ENCODE results near the gene TPI1.
"Not testable (repeated sequence)": the region's sequence is repeated elsewhere in the genome, so short reads cannot be mapped to it uniquely, and the experiment has no call there.

The TPI1 gene

DNA sequence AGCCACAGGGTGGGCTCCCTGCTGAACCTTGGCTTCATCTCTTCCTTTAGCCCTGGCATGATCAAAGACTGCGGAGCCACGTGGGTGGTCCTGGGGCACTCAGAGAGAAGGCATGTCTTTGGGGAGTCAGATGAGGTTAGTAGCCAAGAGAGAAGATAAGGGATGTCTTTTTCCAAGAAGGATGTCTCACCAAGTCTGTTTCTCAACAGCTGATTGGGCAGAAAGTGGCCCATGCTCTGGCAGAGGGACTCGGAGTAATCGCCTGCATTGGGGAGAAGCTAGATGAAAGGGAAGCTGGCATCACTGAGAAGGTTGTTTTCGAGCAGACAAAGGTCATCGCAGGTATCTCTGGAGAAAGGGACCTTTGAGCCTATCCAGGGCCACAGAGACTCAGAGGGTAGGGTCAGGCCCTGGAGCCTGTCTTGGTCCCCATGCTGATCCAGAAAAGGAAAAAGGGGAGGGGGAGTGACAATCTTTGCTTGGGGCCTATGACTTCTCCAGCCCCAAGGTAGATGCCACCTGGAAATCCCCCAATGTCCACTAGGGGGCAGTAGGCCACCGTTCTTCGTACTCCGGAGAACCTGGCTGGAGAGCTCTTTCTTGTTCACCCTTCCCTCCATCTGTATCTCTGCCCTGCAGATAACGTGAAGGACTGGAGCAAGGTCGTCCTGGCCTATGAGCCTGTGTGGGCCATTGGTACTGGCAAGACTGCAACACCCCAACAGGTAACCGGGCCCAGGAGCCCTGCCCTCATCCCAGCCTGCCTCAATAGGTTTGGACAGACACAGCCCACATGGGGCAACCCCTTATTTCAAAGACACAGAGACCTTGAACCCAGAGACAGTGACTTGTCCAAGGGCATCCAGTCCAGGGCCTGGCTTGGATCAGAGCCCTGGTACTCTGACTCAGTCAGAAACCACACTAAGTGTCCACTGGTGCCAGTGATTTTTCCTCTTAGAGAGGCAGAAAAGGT, 2.0 kb downstream of the TPI1 start:
- no peak for FAIRE-seq

DNA sequence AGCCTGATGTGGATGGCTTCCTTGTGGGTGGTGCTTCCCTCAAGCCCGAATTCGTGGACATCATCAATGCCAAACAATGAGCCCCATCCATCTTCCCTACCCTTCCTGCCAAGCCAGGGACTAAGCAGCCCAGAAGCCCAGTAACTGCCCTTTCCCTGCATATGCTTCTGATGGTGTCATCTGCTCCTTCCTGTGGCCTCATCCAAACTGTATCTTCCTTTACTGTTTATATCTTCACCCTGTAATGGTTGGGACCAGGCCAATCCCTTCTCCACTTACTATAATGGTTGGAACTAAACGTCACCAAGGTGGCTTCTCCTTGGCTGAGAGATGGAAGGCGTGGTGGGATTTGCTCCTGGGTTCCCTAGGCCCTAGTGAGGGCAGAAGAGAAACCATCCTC, 3.0 kb downstream of the TPI1 start:
- FAIRE-seq, result not testable (repeated sequence)

- no peak for FAIRE-seq
These were observed 4.0 kb downstream of the TPI1 start for GRCh38 chr12:6871052-6871957.

DNA sequence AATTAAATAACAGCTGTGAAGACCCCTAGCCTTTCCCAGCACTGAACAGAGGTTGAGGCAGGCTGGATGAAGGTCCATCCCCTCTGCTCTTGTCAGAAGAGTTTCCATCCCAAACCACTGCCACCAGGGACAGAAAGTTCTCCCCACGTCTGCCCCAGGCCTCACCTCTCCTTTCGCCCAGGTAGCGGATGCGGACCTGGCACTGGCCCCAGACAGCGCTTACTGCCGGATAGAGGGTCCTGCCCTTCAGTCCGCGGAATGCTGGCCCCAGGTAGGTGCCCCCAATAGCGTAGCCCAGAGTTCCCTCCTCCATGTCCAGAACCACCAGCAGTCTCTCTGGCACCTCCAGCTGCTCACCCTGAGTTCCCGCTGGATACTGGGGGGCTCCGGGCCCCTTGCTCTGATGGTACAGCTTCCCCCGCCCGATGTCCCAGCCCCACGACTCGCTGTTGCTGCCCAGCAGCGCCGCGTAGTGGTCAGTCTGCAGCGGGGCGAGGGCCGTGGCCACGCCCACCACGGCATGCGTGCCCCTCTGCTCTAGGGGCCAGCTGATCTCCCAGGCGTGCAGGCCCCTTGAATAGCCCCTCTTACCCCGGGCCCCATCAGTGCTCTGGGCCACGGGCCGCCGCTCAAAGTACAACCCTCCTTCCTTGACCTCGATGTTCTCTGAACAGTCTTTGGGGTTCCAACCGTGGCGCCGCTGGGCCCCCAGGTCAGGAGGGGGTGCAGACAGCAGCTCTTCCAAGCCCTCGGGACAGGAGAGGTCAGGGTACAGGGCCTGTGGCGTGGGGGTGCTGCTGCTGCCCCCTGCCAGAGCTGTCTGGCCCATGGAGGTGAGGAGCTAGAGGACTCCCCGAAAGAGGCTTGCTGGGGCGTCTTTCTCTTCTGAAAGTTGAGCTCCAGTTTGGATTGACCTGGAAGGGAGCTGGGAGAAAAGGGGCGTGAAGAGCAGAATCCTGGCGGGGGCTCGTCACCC, 5.0 kb downstream of the TPI1 start:
- no peak for FAIRE-seq

DNA sequence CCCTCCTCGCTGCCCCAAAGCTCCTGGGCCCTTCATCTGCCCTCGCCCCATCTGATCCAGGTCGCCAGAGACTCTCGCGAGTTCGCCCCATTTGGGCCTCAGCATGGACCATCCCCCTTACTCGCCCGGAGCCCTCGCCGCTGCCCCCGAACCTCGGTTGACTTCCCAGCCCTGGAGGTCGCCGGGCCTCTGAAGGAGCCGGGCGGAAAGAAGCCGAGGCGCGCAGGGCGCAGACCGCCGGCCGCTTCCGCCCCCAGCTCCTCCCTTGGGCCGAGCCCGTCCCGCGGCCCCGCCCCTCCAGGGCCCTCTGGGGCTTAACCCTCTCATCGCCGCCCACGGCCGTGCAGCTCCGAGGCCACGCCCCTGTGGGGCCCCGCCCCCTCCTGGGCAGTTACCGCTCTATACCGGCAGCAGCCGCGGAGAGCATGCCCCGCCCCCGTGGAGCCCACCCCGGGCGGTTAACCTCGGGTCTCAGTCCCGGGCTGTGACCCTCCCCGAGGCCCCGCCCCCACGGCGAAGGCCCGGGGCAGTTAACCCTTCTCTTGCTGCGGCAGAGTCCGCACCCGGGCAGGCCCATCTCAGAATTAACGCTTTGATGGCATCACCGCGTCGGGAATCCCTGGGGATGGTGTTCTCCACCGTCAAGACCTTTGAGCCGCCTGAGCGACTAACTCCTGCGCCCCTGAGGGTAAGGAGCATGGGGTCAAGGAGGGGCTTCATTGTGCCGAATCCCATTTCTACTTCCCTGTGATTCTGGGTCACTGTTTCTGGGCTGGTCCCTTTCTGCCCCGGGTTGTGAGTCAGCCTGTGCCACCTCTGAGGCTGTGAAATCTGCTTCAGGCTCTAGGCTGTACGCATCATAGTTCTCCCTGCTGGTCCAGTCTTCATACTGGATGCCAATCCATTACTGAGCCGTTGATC, 6.0 kb downstream of the TPI1 start, which contains the start of gene SPSB2:
Gene SPSB2 (minus strand): TSS at position 210 of the 921 bp plus-strand sequence. CDS start 402 bp downstream, outside the sequence.
- no peak for FAIRE-seq

- not testable (repeated sequence) for FAIRE-seq
These were observed 6.7 kb downstream of the TPI1 start for GRCh38 chr12:6874015-6874368.

GRCh38 chr12:6879824-6880223, 12.5 kb downstream of the TPI1 start:
- FAIRE-seq, result not testable (repeated sequence)

GRCh38 chr12:6883252-6883651, 15.9 kb downstream of the TPI1 start:
- no peak for FAIRE-seq

GRCh38 chr12:6883683-6884082, 16.4 kb downstream of the TPI1 start:
- FAIRE-seq, result no peak

DNA sequence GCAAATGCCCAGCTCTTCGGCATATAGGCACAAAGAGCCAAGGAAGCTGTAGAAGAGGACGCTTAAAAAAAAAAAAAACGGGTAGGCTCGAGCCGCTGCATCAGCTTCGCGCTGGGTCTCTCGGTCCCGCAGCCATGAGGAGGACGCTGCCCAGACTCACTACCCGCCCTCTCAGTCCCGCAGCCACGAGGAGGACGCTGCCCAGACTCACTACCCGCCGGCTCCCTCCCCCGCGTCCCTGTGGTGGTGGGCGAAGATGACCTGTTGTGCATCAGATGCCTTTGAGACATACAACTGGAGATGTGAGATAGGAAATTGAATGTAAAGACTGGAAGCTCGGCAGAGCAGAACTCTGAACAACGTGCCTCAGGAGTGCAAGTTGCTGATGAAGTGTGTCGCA, 17.2 kb downstream of the TPI1 start:
- FAIRE-seq, result no peak

DNA sequence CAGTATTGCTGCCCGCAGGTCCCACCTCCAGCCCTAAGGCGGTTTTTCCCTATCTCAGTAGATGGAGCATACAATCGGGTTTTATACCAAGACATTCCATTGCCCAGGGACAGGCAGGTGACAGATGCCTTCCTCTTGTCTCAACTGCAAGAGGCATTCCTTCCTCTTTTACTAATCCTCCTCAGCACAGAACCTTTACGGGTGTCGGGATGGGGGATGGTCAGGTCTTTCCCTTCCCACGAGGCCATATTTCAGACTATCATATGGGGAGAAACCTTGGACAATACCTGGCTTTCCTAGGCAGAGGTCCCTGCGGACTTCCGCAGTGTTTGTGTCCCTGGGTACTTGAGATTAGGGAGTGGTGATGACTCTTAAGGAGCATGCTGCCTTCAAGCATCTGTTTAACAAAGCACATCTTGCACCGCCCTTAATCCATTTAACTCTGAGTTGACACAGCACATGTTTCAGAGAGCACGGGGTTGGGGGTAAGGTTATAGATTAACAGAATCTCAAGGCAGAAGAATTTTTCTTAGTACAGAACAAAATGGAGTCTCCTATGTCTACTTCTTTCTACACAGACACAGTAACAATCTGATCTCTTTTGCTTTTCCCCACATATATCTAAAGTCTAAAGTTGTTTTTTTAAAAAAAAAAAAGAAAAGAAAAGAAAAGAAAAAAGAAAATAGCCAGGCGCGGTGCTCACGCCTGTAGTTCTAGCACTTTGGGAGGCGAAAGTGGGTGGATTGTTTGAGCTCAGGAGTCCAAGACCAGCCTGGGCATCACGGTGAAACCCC, 19.1 kb downstream of the TPI1 start:
- not testable (repeated sequence) for FAIRE-seq

DNA sequence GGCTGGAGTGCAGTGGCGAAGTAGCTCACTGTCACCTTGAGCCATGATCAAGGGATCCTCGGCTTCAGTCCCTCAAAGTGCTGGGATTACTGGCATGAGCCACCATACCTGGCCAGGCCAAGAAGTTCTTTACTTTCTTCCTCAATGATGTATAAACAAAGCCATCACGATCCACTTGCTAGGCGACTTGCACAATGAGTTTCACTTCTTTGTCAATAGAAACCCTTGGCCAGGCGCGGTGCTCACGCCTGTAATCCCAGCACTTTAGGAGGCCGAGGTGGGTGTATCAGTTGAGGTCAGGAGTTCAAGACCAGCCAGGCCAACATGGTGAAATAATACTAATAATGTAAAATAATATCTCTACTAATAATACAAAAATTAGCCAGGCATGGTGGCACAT, 20.1 kb downstream of the TPI1 start:
- no peak for FAIRE-seq

- no peak for FAIRE-seq
These were observed 21.0 kb downstream of the TPI1 start for GRCh38 chr12:6888360-6888759.

GRCh38 chr12:6888794-6889193, 21.5 kb downstream of the TPI1 start:
- FAIRE-seq, result not testable (repeated sequence)

- not testable (repeated sequence) for FAIRE-seq
These were observed 22.6 kb downstream of the TPI1 start for GRCh38 chr12:6889775-6890573.

DNA sequence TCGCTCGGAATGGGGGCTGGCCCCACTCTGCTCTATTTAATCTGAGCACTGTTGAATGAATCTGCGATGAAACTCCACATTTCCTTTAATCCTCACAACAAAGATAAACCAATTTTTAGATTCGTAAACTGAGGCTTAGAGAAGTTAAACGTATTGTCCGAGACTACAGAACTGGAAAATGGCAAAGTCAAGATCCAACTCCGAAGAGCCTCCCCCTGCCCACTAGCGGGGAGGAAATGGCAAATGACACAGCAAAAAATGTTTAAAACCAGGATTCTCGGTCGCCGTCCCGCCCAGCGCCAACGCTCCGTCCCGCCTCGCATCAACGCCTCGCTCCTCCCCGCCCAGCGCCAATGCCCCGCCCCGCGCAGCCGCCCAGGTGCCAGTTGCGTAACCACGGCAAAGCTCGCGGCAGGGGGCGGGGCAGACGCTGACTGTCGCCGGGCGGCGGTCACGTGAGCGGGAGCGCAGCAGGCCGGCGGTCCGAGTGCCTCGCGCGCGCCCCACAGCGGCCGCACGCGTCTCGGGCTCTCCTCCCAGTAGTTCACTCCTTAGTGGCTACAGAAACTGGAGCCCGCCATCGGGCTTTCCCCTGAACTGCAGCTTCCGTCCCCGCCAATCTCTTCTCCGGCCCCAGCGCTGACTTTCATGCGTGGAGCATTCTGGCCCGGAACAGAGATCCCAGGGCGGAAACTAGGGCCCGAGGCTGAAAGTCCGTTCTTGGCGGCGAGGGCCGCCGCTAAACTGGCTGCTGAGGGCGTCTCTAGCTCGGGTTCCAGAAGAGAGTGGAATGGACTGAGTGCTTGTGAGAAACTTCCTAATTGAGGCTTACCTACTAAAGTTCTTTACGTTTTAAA, 23.7 kb downstream of the TPI1 start:
- peak; percentile 68 for FAIRE-seq

GRCh38 chr12:6891646-6892001, 24.3 kb downstream of the TPI1 start:
- FAIRE-seq, result no peak

DNA sequence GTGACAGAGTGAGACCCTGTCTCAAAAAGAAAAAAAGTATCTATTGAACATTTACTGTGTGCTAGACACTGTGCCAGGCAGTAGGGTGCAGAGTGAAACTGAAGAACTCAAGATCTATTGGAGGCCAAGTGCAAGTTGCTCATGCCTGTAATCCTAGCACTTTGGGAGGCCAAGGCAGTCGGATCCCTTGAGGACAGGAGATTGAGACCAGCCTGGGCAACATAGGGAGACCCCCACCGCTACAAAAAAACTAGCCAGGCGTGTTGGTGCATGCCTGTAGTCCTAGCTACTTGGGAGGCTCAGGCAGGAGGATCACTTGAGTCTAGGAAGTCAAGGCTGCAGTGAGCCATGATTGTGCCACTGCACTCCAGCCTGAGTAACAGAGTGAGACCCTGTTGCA, 25.4 kb downstream of the TPI1 start:
- FAIRE-seq, result not testable (repeated sequence)

All from TTC549 (cell line).